ENCODE data around the gene PERM1.
"Not testable (repeated sequence)": the region's sequence is repeated elsewhere in the genome, so short reads cannot be mapped to it uniquely, and the experiment has no call there.

Gene PERM1

GRCh38 chr1:978835-979743 is 2.8 kb downstream of the PERM1 start:
- DNase-seq, result no peak

- no peak for DNase-seq
Measured at GRCh38 chr1:978069-978834, 3.6 kb downstream of the PERM1 start.

DNA sequence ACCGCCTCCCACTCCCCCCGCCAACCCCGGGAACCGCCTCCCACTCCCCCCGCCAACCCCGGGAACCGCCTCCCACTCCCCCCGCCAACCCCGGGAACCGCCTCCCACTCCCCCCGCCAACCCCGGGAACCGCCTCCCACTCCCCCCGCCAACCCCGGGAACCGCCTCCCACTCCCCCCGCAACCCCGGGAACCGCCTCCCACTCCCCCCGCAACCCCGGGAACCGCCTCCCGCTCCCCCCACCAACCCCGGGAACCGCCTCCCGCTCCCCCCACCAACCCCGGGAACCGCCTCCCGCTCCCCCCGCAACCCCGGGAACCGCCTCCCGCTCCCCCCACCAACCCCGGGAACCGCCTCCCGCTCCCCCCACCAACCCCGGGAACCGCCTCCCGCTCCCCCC is 5.1 kb downstream of the PERM1 start:
- DNase-seq, result not testable (repeated sequence)

DNA sequence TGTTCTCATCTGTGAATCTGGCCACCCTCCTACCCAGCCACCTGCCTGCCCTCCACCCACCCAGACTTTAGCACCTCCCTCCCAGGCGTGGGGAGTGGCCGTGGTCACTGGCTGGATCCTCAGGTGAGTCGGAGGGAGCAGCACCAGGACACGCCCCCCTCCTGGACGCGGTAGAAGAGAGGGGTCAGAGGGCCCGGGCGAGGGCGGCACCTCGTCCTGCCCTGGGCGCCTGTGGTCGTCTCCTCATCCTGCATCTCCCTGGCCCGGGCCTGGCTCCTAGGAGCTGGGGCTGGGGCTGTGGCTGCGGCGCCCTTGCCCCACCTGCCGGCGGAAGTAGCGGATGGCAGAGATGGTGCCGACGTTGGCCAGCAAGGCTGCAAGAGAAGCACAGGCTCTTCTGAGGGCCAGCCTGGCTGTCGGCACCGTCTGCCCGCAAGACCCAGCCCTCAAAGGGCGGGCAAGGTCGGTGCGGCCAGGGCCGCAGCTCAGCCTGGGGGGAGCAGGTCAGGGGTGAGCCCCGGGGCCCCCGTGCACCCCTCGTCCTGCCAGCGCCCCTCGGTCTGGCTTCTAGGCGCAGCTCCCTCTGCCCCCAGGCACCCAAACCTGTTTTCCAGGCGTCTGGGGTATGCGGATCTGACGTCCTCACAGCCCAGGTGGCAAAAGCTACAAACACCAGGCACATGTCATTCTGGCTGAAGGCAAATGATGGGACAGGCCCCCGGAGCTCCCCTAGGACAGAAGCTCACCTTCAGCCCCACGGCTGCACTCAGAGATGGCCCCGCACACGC is 5.8 kb downstream of the PERM1 start:
- peak in 8 of 51 donors; percentile 10 to 65 (median 34) for DNase-seq

DNA sequence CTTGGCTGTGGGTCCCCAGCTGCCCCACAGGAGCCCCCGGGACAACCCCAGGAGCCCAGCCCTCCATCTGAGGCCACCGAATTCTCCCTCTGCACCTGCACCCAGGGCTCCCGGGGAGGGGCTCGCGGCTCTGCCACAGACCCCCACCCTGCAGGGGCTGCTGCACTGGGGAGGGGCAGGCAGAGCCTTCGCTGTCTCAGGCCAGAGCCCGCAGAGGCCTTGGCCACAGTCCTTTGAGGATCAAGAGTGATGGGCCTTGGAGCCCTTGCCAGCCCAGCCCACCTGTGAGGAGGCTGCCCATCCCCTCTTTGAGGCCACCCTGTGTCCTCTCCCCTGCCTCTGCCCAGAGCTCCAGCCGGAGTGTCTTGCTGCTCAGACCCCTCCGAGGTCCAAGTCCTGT is 6.5 kb downstream of the PERM1 start:
- no peak for DNase-seq

DNA sequence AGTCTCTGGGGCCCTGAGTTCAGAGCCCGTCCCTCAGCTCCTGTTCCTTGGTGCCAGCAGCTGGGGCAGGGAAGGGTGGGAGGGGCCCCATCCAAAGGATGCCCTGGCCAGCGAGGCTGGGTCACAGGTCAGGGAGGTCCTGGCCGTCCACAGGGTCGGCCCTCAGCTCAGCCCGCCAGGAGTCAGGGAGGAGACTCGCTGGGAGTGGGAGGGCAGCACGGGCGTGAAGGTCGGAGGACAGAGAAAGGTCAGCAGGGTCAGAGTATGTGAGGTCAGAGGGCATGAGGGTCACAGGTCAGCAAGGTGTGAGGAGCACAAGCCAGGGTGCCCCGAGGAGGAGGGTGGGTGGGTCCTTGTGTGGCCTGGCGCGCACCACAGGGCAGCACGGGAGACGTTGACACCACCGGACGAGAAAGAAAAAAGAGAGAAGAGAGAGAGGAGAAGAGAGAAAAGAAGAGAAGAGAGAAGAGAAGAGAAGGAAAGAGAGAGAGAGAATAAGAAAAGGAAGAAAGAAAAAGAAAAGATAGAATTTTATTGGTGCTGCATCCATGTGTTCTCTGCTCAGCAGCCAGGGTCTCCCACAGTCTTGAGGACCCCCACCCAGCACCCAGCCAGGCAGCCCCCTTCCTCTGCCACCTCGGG is 7.1 kb downstream of the PERM1 start:
- DNase-seq, result no peak

DNA sequence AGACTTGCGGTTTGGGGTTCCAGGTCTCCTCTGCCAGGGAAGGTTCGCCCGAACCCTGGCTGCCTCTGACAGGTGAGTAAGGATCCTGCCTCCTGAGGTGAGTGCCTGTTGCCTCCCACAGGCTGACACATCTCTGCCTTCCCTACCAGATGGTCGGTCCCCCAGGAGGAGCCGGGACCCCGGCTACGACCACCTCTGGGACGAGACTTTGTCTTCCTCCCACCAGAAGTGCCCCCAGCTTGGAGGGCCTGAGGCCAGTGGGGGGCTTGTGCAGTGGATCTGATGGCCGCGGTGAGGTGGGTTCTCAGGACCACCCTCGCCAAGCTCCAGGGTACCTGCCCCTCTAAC is 7.6 kb downstream of the PERM1 start:
- no peak for DNase-seq

GRCh38 chr1:973459-974292 is 8.2 kb downstream of the PERM1 start:
- no peak for DNase-seq

- DNase-seq, result no peak
Measured at GRCh38 chr1:972726-973458, 9.0 kb downstream of the PERM1 start.

DNA sequence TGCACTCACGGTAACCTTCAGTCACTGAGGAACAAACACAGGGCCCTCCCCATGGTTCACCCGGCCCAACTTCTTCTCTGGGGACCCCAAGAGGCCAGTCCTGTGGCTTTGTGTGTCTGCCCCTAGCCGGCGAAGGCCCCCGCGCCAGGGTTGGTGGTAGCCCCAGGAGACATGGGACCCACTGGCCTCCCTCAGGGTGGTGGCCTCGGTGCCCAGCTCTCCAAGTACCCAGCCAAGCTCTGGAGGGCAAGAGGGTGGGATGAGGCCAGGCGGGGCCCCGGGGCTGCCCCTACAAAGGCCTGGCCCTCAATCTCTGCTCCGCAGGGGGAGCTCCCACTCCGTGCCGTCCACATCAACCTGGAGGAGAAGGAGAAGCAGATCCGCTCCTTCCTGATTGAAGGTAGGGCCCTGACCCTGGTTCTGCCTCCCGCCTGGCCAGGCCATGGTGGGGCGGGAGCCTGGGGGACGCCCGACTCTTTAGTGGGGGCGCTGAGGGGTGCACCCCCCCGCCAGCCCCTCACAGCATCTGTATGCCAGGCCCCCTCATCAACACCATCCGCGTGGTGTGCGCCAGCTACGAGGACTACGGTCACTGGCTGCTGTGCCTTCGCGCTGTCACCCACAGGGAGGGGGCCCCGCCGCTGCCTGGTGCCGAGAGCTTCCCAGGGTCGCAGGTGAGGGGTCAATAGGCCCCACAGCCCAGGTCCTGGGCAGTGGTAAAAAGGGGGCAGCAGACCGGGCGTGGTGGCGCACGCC is 10.0 kb downstream of the PERM1 start:
- no peak for DNase-seq

- DNase-seq, result no peak
Measured at GRCh38 chr1:970973-971730, 10.7 kb downstream of the PERM1 start.

GRCh38 chr1:970242-970972 is 11.5 kb downstream of the PERM1 start:
- no peak for DNase-seq

DNA sequence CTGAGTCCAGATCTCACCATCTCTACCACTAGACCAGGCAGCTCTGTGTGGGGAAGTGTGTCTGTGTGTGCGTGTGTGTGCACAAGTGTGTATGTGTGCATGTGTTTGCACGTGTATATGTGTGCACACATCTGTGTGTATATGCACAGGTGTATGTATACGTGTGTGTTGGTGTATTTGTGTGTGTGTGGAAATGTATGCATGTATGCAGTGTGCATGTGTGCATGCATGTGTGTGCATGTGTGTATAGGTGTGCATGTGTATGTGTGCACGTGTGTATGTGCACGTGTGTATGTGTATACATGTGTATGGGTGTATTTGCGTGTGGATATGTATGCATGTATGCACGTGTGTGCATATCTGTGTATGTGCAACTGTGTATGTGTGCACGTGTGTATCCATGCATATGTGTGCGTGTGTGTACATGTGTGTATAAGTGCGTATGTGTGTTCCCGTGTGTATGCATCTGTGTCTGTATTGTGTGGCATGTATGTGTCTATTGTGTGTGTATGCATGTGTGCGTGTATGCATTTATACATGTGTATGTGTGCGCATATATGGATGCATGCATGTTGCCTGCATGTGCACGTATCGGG is 12.5 kb downstream of the PERM1 start:
- no peak for DNase-seq

DNA sequence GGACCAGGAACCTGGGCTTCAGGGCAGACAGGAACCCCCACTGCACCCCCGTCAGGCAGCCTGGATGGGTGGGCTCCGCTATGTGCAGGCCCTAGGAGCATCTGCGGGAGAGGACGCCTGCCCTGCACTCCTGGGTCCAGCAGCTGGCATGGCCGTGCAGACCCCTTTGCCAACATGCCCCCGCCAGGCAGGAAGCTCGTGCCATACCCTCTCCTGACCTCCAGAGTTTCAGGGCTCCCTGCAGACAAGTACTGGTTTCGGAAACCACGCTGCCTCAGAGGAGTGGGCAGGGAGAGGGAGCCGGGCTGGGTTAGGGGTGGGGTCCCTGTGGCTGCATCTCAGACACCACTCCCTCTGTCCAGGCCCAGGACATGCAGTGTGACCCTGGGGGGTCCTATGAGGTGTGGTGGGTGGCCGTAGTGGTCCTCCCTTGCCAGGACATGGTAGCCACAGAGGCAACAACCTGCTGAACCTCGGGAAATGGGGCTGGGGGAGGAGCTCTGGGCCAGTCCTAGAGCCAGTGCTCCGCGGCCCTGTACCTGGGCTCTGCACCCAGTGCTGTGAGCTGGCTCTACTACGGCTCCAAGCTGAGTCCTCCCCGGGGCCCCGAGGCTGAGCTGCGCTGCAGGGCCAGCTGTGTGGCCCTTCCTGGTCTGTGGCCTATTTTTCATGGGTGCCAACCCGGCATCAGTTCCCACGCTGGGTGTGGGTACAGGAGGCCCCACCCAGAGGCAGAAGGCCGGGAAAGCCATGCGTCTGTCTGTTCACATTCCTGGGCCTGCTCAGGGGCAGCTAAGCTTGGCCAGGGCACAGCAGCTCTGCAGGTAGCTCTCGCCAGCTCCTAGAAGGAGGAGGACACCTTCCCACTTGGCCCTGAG is 14.2 kb downstream of the PERM1 start:
- DNase-seq, result no peak

DNA sequence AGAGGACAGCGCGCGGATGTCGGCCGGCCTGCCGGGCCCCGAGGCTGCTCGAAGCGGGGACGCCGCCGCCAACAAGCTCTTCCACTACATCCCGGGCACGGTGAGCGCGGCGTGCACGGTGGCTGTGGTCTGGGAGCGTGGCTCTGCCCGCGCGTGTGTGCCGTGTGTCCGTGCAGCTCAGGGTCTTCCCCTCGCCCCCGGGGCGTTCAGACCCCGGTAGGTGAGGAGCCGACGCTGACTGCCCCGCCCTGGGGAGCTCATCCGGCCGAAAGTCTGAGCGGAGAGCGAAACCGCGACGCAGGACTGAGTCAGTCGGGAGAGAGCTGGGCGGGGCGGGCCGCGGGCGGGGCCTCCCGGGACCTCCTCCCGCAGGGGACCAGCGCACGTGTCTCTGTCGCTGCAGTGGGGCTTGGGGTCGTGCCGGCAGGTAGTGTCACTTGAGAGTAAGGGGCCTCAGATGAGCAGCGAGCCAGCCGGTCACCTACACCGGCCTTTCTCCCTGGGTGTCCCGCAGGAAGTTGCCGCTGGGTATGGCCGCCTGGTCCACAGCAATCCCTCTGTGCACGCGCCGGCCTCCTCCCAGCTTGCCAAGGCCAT is 15.1 kb downstream of the PERM1 start:
- DNase-seq, result peak in 3 of 51 donors; percentile 16 to 33 (median 17)
